NCI-H82 treated with DMSO at 0.1 percent for 48 hours (cell line): Measurements from ENCODE around the gene GOT1.

Experiments used
- DNase-seq: peaks from one replicate; lab custom pipeline; 2025; ENCODE audit not compliant: unreplicated experiment; lab: John Stamatoyannopoulos, UW

The GOT1 gene

GRCh38 chr10:99365311-99365710 lies 65.1 kb downstream of the GOT1 start:
- DNase-seq: no peak

DNA sequence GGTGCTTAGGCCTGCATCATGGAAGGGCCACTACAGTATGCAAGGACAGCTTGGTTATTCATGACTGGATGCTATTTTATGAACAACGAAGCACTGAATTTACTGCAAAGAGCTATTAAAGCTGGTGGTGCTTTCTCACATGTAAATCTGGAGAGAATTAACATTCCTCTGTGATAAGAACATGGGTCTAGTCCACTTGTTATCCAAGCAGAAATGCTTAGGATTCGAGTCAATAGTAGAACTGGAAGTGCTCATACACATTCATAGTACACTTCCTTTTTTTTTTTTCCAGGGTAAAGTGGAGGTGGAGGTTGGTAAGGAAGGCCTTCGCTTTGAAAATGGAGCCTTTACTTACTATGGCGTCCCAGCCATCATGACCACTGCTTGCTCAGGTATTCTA lies 66.3 kb downstream of the GOT1 start:
- no peak for DNase-seq

DNA sequence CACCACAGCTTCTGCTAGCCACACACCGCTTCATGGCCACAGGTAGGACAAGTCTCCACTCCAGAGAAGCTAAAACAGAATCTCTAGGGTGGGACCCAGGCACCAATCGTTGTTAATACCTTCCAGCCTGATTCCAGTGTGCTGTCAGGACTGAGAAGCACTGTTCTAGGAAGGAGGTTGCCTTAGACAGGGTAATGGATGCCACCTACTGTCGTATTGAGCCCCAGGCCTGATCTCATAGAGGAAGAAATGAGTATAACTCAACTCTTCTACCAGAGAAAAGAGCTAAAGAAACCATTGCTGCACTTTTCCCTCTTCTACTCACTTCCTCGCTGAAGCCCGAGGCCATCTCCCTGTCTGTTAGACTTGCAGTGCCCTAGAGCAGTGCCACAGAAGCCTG lies 69.5 kb downstream of the GOT1 start:
- DNase-seq: no peak

GRCh38 chr10:99358101-99358500 lies 72.3 kb downstream of the GOT1 start:
- DNase-seq: no peak

DNA sequence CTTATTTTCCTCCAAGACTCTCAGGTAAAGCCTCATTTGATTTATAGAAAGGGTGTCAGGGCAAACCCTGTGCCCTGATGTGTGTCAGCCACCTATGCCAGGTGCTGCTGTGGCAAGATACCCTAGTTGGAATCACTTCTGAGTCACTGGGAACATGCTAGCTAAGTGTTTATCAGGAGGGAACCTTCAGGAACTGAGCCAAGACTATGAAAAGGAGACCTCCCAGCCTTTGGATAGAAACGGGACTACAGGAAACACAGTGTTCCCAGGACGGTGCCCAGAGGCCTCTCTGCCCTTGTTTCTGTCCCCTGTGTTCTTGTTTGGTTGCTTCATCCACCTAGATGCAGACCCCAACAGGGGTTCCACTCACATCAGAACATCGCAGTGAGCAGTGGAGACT lies 72.7 kb downstream of the GOT1 start:
- no peak for DNase-seq

- no peak for DNase-seq
Measured at GRCh38 chr10:99353182-99353581, 77.2 kb downstream of the GOT1 start.

- no peak for DNase-seq
Measured at GRCh38 chr10:99347672-99348071, 82.8 kb downstream of the GOT1 start.
